Ecto neural progenitor cell (in vitro differentiated cells): ENCODE results near the gene IL1RN.

Experiments used
- DNase-seq: peaks from one replicate; pipeline ENCODE4 v3.0.0-alpha.2; 2018; ENCODE audit warnings: low spot score

IL1RN gene

GRCh38 chr2:113175042-113175628 lies 47.7 kb downstream of the IL1RN start:
- DNase-seq, result no peak

GRCh38 chr2:113175736-113176695 lies 48.6 kb downstream of the IL1RN start:
- no peak for DNase-seq

GRCh38 chr2:113176696-113177355 lies 49.4 kb downstream of the IL1RN start:
- no peak for DNase-seq

GRCh38 chr2:113178069-113178746 lies 50.8 kb downstream of the IL1RN start:
- DNase-seq, result no peak

- no peak for DNase-seq
These were observed 51.5 kb downstream of the IL1RN start for GRCh38 chr2:113178891-113179290.

GRCh38 chr2:113179446-113180045 lies 52.1 kb downstream of the IL1RN start:
- DNase-seq, result no peak

- DNase-seq, result no peak
These were observed 52.9 kb downstream of the IL1RN start for GRCh38 chr2:113180131-113180946.

- DNase-seq, result no peak
These were observed 54.1 kb downstream of the IL1RN start for GRCh38 chr2:113181258-113182051.

- DNase-seq, result no peak
These were observed 55.3 kb downstream of the IL1RN start for GRCh38 chr2:113182471-113183260.

GRCh38 chr2:113183264-113183663 lies 55.9 kb downstream of the IL1RN start:
- no peak for DNase-seq
